PC-9 (cell line): Measurements from ENCODE around the gene KCNQ1OT1. TPM values are rescaled to one million over a fixed set of nuclear protein-coding genes. Genes with fewer than 3 reads are reported as not detected.

ENCODE experiments used
- BruUV-seq: library from RNA; stranded (reverse); fragments of 400-500 nt; replicated peaks from 2 replicates; lab custom pipeline; 2021; lab: Mats Ljungman, UMichigan
- CTCF ChIA-PET: fragments of 300-600 bp; sonication (Branson Sonifier 250); formaldehyde crosslinking; loops from one replicate; lab custom pipeline; 2022; ENCODE audit warnings: antibody characterized with exemption; lab: Charles Lee
- POLR2A ChIA-PET: fragments of 300-600 bp; sonication (Branson Sonifier 250); formaldehyde crosslinking; loops from one replicate; lab custom pipeline; 2022; ENCODE audit warnings: antibody characterized with exemption; ENCODE audit not compliant: unreplicated experiment; lab: Charles Lee
- DNase-seq, 2 experiments: peaks; one replicate each; pipeline versions ENCODE4 v3.0.0 to v3.0.0-alpha.2; 2015 to 2022; ENCODE audit warnings: mixed read lengths in 1 of 2
- H2AFZ ChIP-seq: fragments of 200-600 bp; sonication (generic); 2 replicates; pipeline ENCODE4 v1.8.1; 2017; ENCODE audit warnings: antibody characterized with exemption
- H3F3A ChIP-seq: fragments of 200-600 bp; sonication (generic); 2 replicates; pipeline ENCODE4 v1.8.1; 2017; ENCODE audit warnings: antibody characterized with exemption, mild to moderate bottlenecking, low read depth; ENCODE audit not compliant: insufficient read depth
- H3K27ac ChIP-seq: fragments of 200-600 bp; sonication (generic); 2 replicates; pipeline ENCODE4 v1.6.1; 2016; ENCODE audit warnings: mixed run types
- H3K27me3 ChIP-seq: fragments of 200-600 bp; sonication (generic); 2 replicates; pipeline ENCODE4 v1.6.1; 2016; ENCODE audit warnings: low read depth, mixed run types; ENCODE audit not compliant: insufficient read depth
- H3K36me3 ChIP-seq: fragments of 200-600 bp; sonication (generic); 2 replicates; pipeline ENCODE4 v1.6.1; 2016; ENCODE audit warnings: low read depth, mixed run types
- H3K4me1 ChIP-seq: fragments of 200-600 bp; sonication (generic); replicated peaks from 2 replicates; pipeline ENCODE4 v1.6.1; 2016; ENCODE audit warnings: mixed run types; ENCODE audit not compliant: insufficient read depth
- H3K4me2 ChIP-seq: fragments of 200-600 bp; sonication (generic); 2 replicates; pipeline ENCODE4 v1.6.1; 2017; ENCODE audit warnings: mixed run types
- H3K4me3 ChIP-seq: fragments of 200-600 bp; sonication (generic); 2 replicates; pipeline ENCODE4 v1.6.1; 2016; ENCODE audit warnings: mixed run types
- H3K79me2 ChIP-seq: fragments of 200-600 bp; sonication (generic); 2 replicates; pipeline ENCODE4 v1.6.1; 2017; ENCODE audit warnings: low read depth, mixed run types
- H3K9me2 ChIP-seq: fragments of 200-600 bp; sonication (generic); 2 replicates; pipeline ENCODE4 v1.8.1; 2017; ENCODE audit warnings: mild to moderate bottlenecking; ENCODE audit not compliant: insufficient read depth
- H3K9me3 ChIP-seq: fragments of 200-600 bp; sonication (generic); 2 replicates; pipeline ENCODE4 v1.8.1; 2016; ENCODE audit warnings: low read depth; ENCODE audit not compliant: insufficient read depth
- H4K20me1 ChIP-seq: fragments of 200-600 bp; sonication (generic); 2 replicates; pipeline ENCODE4 v1.8.1; 2017; ENCODE audit not compliant: insufficient read depth
- CTCF ChIP-seq: fragments of 200-600 bp; sonication (generic); conservative IDR thresholded peaks from 2 replicates; pipeline ENCODE4 v1.6.1; 2017; ENCODE audit warnings: mixed run types, antibody characterized with exemption, mild to moderate bottlenecking, moderate library complexity
- EZH2 ChIP-seq: fragments of 200-600 bp; sonication (generic); IDR thresholded peaks from 2 replicates; pipeline ENCODE4 v1.8.0; 2017; ENCODE audit warnings: antibody characterized with exemption, low read depth
- intact Hi-C: fragments of 100-400 bp; cut with micrococcal nuclease; formaldehyde crosslinking; loops from one replicate; pipeline ENCODE4 v1.10.0; 2022; ENCODE audit not compliant: unreplicated experiment
- total RNA-seq: library from RNA; stranded (reverse); gene quantifications from 2 replicates; pipeline ENCODE4 v1.2.3, GENCODE V29; 2021

KCNQ1OT1 gene
- total RNA-seq, 1 experiment from 2014 or later, result 3.4 TPM

- Histone ChIP-seq H3K9me2 (no peaks in the 10 kb centered on the region), H4K20me1 (0 out of 2 replicates have a peak, but pooled peaks cover 4% of the 10 kb centered on the region), H2AFZ (no peak overlapping the region), H3K79me2 (peaks cover 32% of the 10 kb centered on the region), H3F3A (no peaks in the 10 kb centered on the region), H3K9me3 (no peaks in the 10 kb centered on the region), H3K27me3 (no peaks in the 10 kb centered on the region), H3K4me1 (peaks cover 14% of the 10 kb centered on the region), H3K36me3 (no peaks in the 10 kb centered on the region), H3K27ac (no peak overlapping the region), H3K4me2 (peak overlapping the region; percentile 94), H3K4me3 (peak overlapping the region; percentile 84; the same call in 1 of the 2 replicates)
- BruUV-seq, result no TSS peak
- ChIA-PET POLR2A (no interaction called here), CTCF (no interaction called here)
- DNase-seq, result no peak
- intact Hi-C loops, result loop anchor here (2.0 kb wide), 1 partner anchor 184 kb away; the partner anchor contains the start of gene CDKN1C
- TF ChIP-seq CTCF (no peak), EZH2 (no peak)
Observed at GRCh38 chr11:2701230-2701629, 1.4 kb upstream of the KCNQ1OT1 start.

GRCh38 chr11:2700415-2701211 lies 819 bp upstream of the KCNQ1OT1 start:
- no peaks in the 10 kb centered on the region for H3K36me3 ChIP-seq
- TSS peak; percentile 68 for BruUV-seq
- TF ChIP-seq CTCF (no peak), EZH2 (no peak)
- peaks cover 38% of the 10 kb centered on the region for H3K79me2 ChIP-seq
- H3K27ac ChIP-seq, result peak overlapping the region; percentile 79
- POLR2A ChIA-PET, result no interaction called here
- H3K9me2 ChIP-seq, result no peaks in the 10 kb centered on the region
- CTCF ChIA-PET, result no interaction called here
- H3F3A ChIP-seq, result no peaks in the 10 kb centered on the region
- H3K9me3 ChIP-seq, result no peaks in the 10 kb centered on the region
- intact Hi-C loops, result loop anchor here (1.0 to 2.0 kb wide), 2 partner anchors 79 to 184 kb away; partner anchors contain the start of gene CDKN1C
- 0 out of 2 replicates have a peak, but pooled peaks cover 4% of the 10 kb centered on the region for H4K20me1 ChIP-seq
- peak overlapping the region; percentile 84 for H3K4me3 ChIP-seq
- H2AFZ ChIP-seq, result peak overlapping the region; percentile 82
- DNase-seq, result peak; percentile 43 to 63
- H3K4me2 ChIP-seq, result peak overlapping the region; percentile 94
- peaks cover 14% of the 10 kb centered on the region for H3K4me1 ChIP-seq
- H3K27me3 ChIP-seq, result no peaks in the 10 kb centered on the region

- BruUV-seq, result no TSS peak
- H2AFZ ChIP-seq, result peak overlapping the region; percentile 80
- H3K4me2 ChIP-seq, result peak overlapping the region; percentile 88
- no peaks in the 10 kb centered on the region for H3F3A ChIP-seq
- H3K9me3 ChIP-seq, result no peaks in the 10 kb centered on the region
- intact Hi-C loops, result loop anchor here (10.0 kb wide), 1 partner anchor 164 kb away; no protein-coding TSS in a partner anchor
- TF ChIP-seq CTCF, result no peak
- TF ChIP-seq EZH2, result no peak
- H3K27me3 ChIP-seq, result no peaks in the 10 kb centered on the region
- no peak overlapping the region for H3K27ac ChIP-seq
- H3K36me3 ChIP-seq, result no peaks in the 10 kb centered on the region
- peaks cover 14% of the 10 kb centered on the region for H3K4me1 ChIP-seq
- peaks cover 4% of the 10 kb centered on the region; the same call in 1 of the 2 replicates for H4K20me1 ChIP-seq
- DNase-seq, result peak in 1 of 2 experiments; percentile 20
- H3K4me3 ChIP-seq, result peak overlapping the region; percentile 84
- H3K79me2 ChIP-seq, result peaks cover 49% of the 10 kb centered on the region
- no peaks in the 10 kb centered on the region for H3K9me2 ChIP-seq
- ChIA-PET POLR2A (interaction anchor here (0.7 kb wide), 1 partner anchor 1206 kb away, joined by 3 read pairs; no protein-coding TSS in a partner anchor), CTCF (no interaction called here)
Observed at GRCh38 chr11:2699185-2699530, 636 bp downstream of the KCNQ1OT1 start.
